HCT116 (cell line): ENCODE data around the gene CNTNAP2. TPM values are rescaled to one million over a fixed set of nuclear protein-coding genes. Genes with fewer than 3 reads are reported as not detected.

ENCODE experiments used
- ATAC-seq: fragments of 200-7000 bp; cut with Tn5 transposase; 2 replicates; pipeline ENCODE4 v1.9.1; 2020; ENCODE audit warnings: mild to moderate bottlenecking, moderate library complexity
- BruUV-seq: library from RNA; stranded (reverse); fragments of 400-500 nt; replicated peaks from 2 replicates; lab custom pipeline; 2021; lab: Mats Ljungman, UMichigan
- CTCF ChIA-PET: fragments of 300-600 bp; sonication (Branson Sonifier 250); formaldehyde crosslinking; loops from one replicate; lab custom pipeline; 2021; ENCODE audit warnings: antibody characterized with exemption; lab: Charles Lee
- POLR2A ChIA-PET: fragments of 300-600, 350-600 bp; sonication (Branson Sonifier 250); formaldehyde crosslinking; loops from one replicate; lab custom pipeline; 2021; ENCODE audit warnings: antibody characterized with exemption; lab: Charles Lee
- RAD21 ChIA-PET, 2 experiments: fragments of 300-600 bp; sonication (Branson Sonifier 250); formaldehyde crosslinking; loops; one replicate each; lab custom pipeline; 2023; ENCODE audit warnings: low total read pairs in 2 of 2; ENCODE audit not compliant: uncharacterized antibody in 2 of 2, unreplicated experiment in 2 of 2, low non-redundant PET in 1 of 2; lab: Charles Lee
- DNase-seq: peaks from one replicate; pipeline ENCODE4 v3.0.0-alpha.2; 2010; ENCODE audit warnings: low read depth, low spot score
- H2AFZ ChIP-seq: fragments of 200-600 bp; shearing (Covaris generic), sonication (generic); 2 replicates; pipeline ENCODE4 v1.6.1; 2017; ENCODE audit warnings: low read depth, mixed run types, mixed read lengths, antibody characterized with exemption, low read length; ENCODE audit not compliant: poor library complexity, severe bottlenecking
- H3K27ac ChIP-seq: 2 replicates; pipeline ENCODE4 v1.5.1; 2012; ENCODE audit warnings: low read depth, low read length
- H3K27me3 ChIP-seq: fragments of 200-600 bp; sonication (generic); 2 replicates; pipeline ENCODE4 v1.6.1; 2016; ENCODE audit warnings: mixed run types, low read length, mixed read lengths; ENCODE audit not compliant: insufficient read depth
- H3K36me3 ChIP-seq, 2 experiments: fragments of 200-500 bp in 1 of 2; fragments of 200-600 bp in 1 of 2; sonication (Bioruptor generic) in 1 of 2; sonication (generic) in 1 of 2; 2 replicates each; pipeline versions ENCODE4 v1.5.1 to v1.6.1; 2014 to 2016; ENCODE audit warnings: low read length in 2 of 2, inconsistent platforms in 1 of 2, mixed read lengths in 1 of 2, mixed run types in 1 of 2; ENCODE audit not compliant: insufficient read depth in 2 of 2, control insufficient read depth in 1 of 2
- H3K4me1 ChIP-seq, 2 experiments: fragments of 200-600 bp in 1 of 2; sonication (generic) in 1 of 2; 2 replicates each; pipeline versions ENCODE4 v1.5.1 to v1.6.1; 2012 to 2017; ENCODE audit warnings: low read length in 2 of 2, inconsistent platforms in 1 of 2, mild to moderate bottlenecking in 1 of 2, mixed read lengths in 1 of 2, mixed run types in 1 of 2, moderate library complexity in 1 of 2; ENCODE audit not compliant: insufficient read depth in 2 of 2, control insufficient read depth in 1 of 2
- H3K4me2 ChIP-seq: fragments of 200-600 bp; sonication (generic); 2 replicates; pipeline ENCODE4 v1.6.1; 2017; ENCODE audit warnings: mixed run types, low read length, mixed read lengths
- H3K4me3 ChIP-seq, 2 experiments: fragments of 200-600 bp in 1 of 2; sonication (generic) in 1 of 2; replicated peaks in 1 of 2; 2 replicates each; pipeline ENCODE4 v1.5.1; 2011 to 2016; ENCODE audit warnings: low read length in 2 of 2, control low read depth in 1 of 2, low read depth in 1 of 2, mild to moderate bottlenecking in 1 of 2, mixed read lengths in 1 of 2, mixed run types in 1 of 2
- H3K79me2 ChIP-seq: fragments of 200-600 bp; sonication (generic); 2 replicates; pipeline ENCODE4 v1.6.1; 2017; ENCODE audit warnings: mild to moderate bottlenecking, mixed run types, low read length, moderate library complexity, mixed read lengths; ENCODE audit not compliant: insufficient read depth
- H3K9ac ChIP-seq: fragments of 200-600 bp; sonication (generic); 2 replicates; pipeline ENCODE4 v1.6.1; 2016; ENCODE audit warnings: low read length, mixed read lengths
- H3K9me2 ChIP-seq: fragments of 200-600 bp; sonication (generic), shearing (Covaris generic); 2 replicates; pipeline ENCODE4 v1.6.1; 2017; ENCODE audit warnings: mixed run types, mild to moderate bottlenecking, moderate library complexity; ENCODE audit not compliant: insufficient read depth
- H3K9me3 ChIP-seq, 2 experiments: fragments of 200-500 bp in 1 of 2; fragments of 200-600 bp in 1 of 2; sonication (Bioruptor generic) in 1 of 2; sonication (generic) in 1 of 2; 2 replicates each; pipeline ENCODE4 v1.6.1; 2014 to 2017; ENCODE audit warnings: low read length in 2 of 2, mixed read lengths in 2 of 2, inconsistent platforms in 1 of 2, low read depth in 1 of 2, mild to moderate bottlenecking in 1 of 2, mixed run types in 1 of 2, moderate library complexity in 1 of 2; ENCODE audit not compliant: control insufficient read depth in 1 of 2, insufficient read depth in 1 of 2
- H4K20me1 ChIP-seq: fragments of 200-600 bp; sonication (generic), shearing (Covaris generic); 2 replicates; pipeline ENCODE4 v1.6.1; 2017; ENCODE audit warnings: mixed run types, mild to moderate bottlenecking, moderate library complexity; ENCODE audit not compliant: insufficient read depth
- CEBPB ChIP-seq: IDR thresholded peaks from 2 replicates; pipeline ENCODE4 v1.6.1; 2012; ENCODE audit warnings: low read depth
- EGR1 ChIP-seq: IDR thresholded peaks from 2 replicates; pipeline ENCODE4 v1.6.1; 2012; ENCODE audit warnings: low read depth
- EZH2 ChIP-seq: fragments of 200-600 bp; sonication (generic); IDR thresholded peaks from 2 replicates; pipeline ENCODE4 v1.6.1; 2017; ENCODE audit warnings: antibody characterized with exemption, mixed run types
- EZH2phosphoT487 ChIP-seq: fragments of 200-600 bp; IDR thresholded peaks from 2 replicates; pipeline ENCODE4 v1.6.1; 2018; ENCODE audit warnings: antibody characterized with exemption, borderline replicate concordance
- JUND ChIP-seq: IDR thresholded peaks from 2 replicates; pipeline ENCODE4 v1.6.1; 2012
- POLR2A ChIP-seq: IDR thresholded peaks from 2 replicates; pipeline ENCODE4 v1.7.0; 2011; ENCODE audit warnings: borderline replicate concordance; ENCODE audit not compliant: insufficient read depth, insufficient read length; ENCODE audit errors: extremely low read depth
- SIN3A ChIP-seq: IDR thresholded peaks from 2 replicates; pipeline ENCODE4 v1.6.1; 2012; ENCODE audit warnings: low read depth
- SP1 ChIP-seq: IDR thresholded peaks from 2 replicates; pipeline ENCODE4 v1.6.1; 2012; ENCODE audit warnings: low read depth
- SRF ChIP-seq: IDR thresholded peaks from 2 replicates; pipeline ENCODE4 v1.6.1; 2012; ENCODE audit warnings: low read depth
- TCF7L2 ChIP-seq: IDR thresholded peaks from 2 replicates; pipeline ENCODE4 v1.7.0; 2011; ENCODE audit warnings: borderline replicate concordance, inconsistent platforms; ENCODE audit not compliant: insufficient read depth, insufficient read length; ENCODE audit errors: extremely low read depth
- YY1 ChIP-seq: IDR thresholded peaks from 2 replicates; pipeline ENCODE4 v1.6.1; 2011; ENCODE audit warnings: low read length, low read depth, moderate library complexity, mild to moderate bottlenecking; ENCODE audit not compliant: insufficient replicate concordance; ENCODE audit errors: extremely low read depth
- ZFX ChIP-seq: fragments of 450-650 bp; IDR thresholded peaks from 2 replicates; pipeline ENCODE4 v1.6.1; 2017
- ZNF274 ChIP-seq: fragments of 200-500 bp; sonication (Bioruptor generic); IDR thresholded peaks from 2 replicates; pipeline ENCODE4 v1.6.1; 2014; ENCODE audit warnings: mild to moderate bottlenecking, low read depth, low read length, inconsistent platforms
- intact Hi-C: fragments of 100-400 bp; cut with micrococcal nuclease; formaldehyde crosslinking; loops from 2 replicates; pipeline ENCODE4 v1.10.0; 2022
- total RNA-seq: library from RNA; stranded (reverse); gene quantifications from one replicate; pipeline ENCODE4 v1.2.1, GENCODE V29; 2021; ENCODE audit not compliant: unreplicated experiment
- TF ChIP-seq, protein P1 (sequence below): IDR thresholded peaks from 2 replicates; pipeline ENCODE4 v1.6.1; 2012
- TF ChIP-seq, protein P2 (sequence below): IDR thresholded peaks from 2 replicates; pipeline ENCODE4 v1.6.1; 2012

Gene CNTNAP2
- total RNA-seq, 1 experiment from 2014 or later = 0.37 TPM

DNA sequence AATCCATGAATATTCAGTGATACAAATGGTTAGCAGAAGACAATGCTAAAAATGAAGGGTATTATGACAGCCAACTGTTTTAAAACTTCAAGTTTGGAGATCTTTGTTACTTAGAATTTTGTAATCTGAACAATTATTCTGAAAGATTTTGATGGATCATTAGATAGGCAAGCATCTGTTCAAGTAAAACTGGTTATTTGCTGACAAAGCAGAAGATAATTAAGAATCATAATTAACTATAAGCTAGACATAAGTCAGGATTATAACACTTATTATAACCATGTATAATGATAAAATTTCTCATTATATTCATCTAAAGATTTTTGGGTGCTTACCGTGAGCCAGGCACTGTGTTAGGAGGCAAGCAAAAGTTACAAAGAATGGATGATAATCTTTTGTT, 1145.1 kb downstream of the CNTNAP2 start:
- H3K9me2 ChIP-seq = no peaks in the 10 kb centered on the region
- no peak overlapping the region for H3K4me2 ChIP-seq
- H3K27me3 ChIP-seq = no peaks in the 10 kb centered on the region
- H4K20me1 ChIP-seq = no peaks in the 10 kb centered on the region
- CTCF ChIA-PET = no interaction called here
- TF ChIP-seq SP1 (no peak), JUND (no peak), EZH2phosphoT487 (no peak), CEBPB (no peak), SRF (no peak), EZH2 (no peak), YY1 (no peak), TCF7L2 (no peak), SIN3A (no peak)
- TF ChIP-seq, protein P1, sequence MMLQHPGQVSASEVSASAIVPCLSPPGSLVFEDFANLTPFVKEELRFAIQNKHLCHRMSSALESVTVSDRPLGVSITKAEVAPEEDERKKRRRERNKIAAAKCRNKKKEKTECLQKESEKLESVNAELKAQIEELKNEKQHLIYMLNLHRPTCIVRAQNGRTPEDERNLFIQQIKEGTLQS = no peak
- TF ChIP-seq, protein P2, sequence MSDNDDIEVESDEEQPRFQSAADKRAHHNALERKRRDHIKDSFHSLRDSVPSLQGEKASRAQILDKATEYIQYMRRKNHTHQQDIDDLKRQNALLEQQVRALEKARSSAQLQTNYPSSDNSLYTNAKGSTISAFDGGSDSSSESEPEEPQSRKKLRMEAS = no peak
- H3K9me3 ChIP-seq = peaks cover 4 to 18% of the 10 kb centered on the region in 2 experiments; a peak in 2 of 4 replicates
- ATAC-seq = no peak
- H3K36me3 ChIP-seq = no peaks in the 10 kb centered on the region
- H3K79me2 ChIP-seq = no peaks in the 10 kb centered on the region
- no peak overlapping the region for H3K27ac ChIP-seq
- RAD21 ChIA-PET = no interaction called here
- POLR2A ChIA-PET = no interaction called here
- no peak overlapping the region for H3K9ac ChIP-seq
- DNase-seq = no peak
- intact Hi-C loops = no loop called here
- H2AFZ ChIP-seq = no peak overlapping the region
- no peaks in the 10 kb centered on the region for H3K4me1 ChIP-seq
- no TSS peak for BruUV-seq
- H3K4me3 ChIP-seq = no peak overlapping the region

DNA sequence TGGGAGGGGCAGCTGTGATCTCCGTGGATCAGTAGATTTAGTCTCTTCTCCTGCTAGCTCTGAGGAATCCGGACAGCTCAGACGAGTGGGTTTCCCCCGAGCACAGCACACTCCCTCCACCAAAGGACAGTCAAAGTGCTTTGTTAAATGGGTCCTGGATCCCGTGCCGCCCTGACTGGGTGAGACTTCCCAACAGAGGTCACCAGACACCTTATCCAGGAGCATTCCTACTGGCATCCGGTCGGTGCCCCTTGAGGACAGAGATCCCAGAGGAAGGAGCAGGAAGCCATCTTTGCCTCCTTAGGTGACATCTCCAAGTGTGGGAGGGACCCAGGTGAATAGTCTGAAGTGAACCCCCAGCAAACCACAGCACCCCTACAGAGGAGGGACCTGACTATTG, 1148.9 kb downstream of the CNTNAP2 start:
- ChIA-PET CTCF (no interaction called here), RAD21 (no interaction called here), POLR2A (no interaction called here)
- H4K20me1 ChIP-seq = no peaks in the 10 kb centered on the region
- H3K4me2 ChIP-seq = no peak overlapping the region
- TF ChIP-seq SIN3A (no peak), TCF7L2 (no peak), YY1 (no peak), SP1 (no peak), SRF (no peak), ZNF274 (no peak), ZFX (no peak), POLR2A (no peak), EGR1 (no peak)
- TF ChIP-seq, protein P2 = no peak
- H3K4me1 ChIP-seq = no peaks in the 10 kb centered on the region
- no peaks in the 10 kb centered on the region for H3K27me3 ChIP-seq
- H2AFZ ChIP-seq = no peak overlapping the region
- intact Hi-C loops = no loop called here
- BruUV-seq = no TSS peak
- ATAC-seq (no peak), DNase-seq (no peak)
- H3K79me2 ChIP-seq = no peaks in the 10 kb centered on the region
- H3K9me3 ChIP-seq = peaks cover 0 to 20% of the 10 kb centered on the region in 2 experiments; a peak in 2 of 4 replicates
- no peak overlapping the region for H3K27ac ChIP-seq
- H3K36me3 ChIP-seq = no peaks in the 10 kb centered on the region
- H3K4me3 ChIP-seq = no peak overlapping the region
- no peak overlapping the region for H3K9ac ChIP-seq
- no peaks in the 10 kb centered on the region for H3K9me2 ChIP-seq
